K562 (cell line): ENCODE results near the gene ANKRD12. TPM values are rescaled to one million over a fixed set of nuclear protein-coding genes. Genes with fewer than 3 reads are reported as not detected.

Experiments
- ARHGAP35 ChIP-seq: fragments of 450-650 bp; IDR thresholded peaks from 2 replicates; pipeline ENCODE4 v1.6.1; 2018; ENCODE audit not compliant: partially characterized antibody
- JUND ChIP-seq, 2 experiments: IDR thresholded peaks; 2 replicates in 1 of 2; 3 replicates in 1 of 2; pipeline ENCODE4 v1.6.1; 2011; ENCODE audit warnings: borderline replicate concordance in 2 of 2, low read depth in 2 of 2, low read length in 2 of 2, improper control_type of control experiment in 1 of 2, missing biosample characterization in 1 of 2, missing genetic modification characterization in 1 of 2, missing genetic modification reagents in 1 of 2
- KDM1A ChIP-seq, 2 experiments: fragments of 450-650 bp; IDR thresholded peaks; 2 replicates each; pipeline ENCODE4 v1.6.1; 2016; ENCODE audit warnings: mild to moderate bottlenecking in 2 of 2
- MEF2D ChIP-seq: conservative IDR thresholded peaks from 2 replicates; pipeline ENCODE4 v1.6.1; 2016; ENCODE audit warnings: low read depth, missing genetic modification characterization, missing compliant biosample characterization
- MEIS2 ChIP-seq: fragments of 450-650 bp; IDR thresholded peaks from 2 replicates; pipeline ENCODE4 v1.6.1; 2014; ENCODE audit warnings: mild to moderate bottlenecking; ENCODE audit not compliant: partially characterized antibody
- NCOR1 ChIP-seq: fragments of 450-650 bp; IDR thresholded peaks from 2 replicates; pipeline ENCODE4 v1.6.1; 2016; ENCODE audit warnings: mild to moderate bottlenecking, moderate library complexity
- NUFIP1 ChIP-seq: fragments of 450-650 bp; IDR thresholded peaks from 2 replicates; pipeline ENCODE4 v1.6.1; 2018; ENCODE audit not compliant: partially characterized antibody
- PBX2 ChIP-seq, 2 experiments: IDR thresholded peaks in 1 of 2; conservative IDR thresholded peaks in 1 of 2; 2 replicates each; pipeline ENCODE4 v1.6.1; 2016; ENCODE audit warnings: low read depth in 2 of 2, mild to moderate bottlenecking in 1 of 2, missing compliant biosample characterization in 1 of 2, missing genetic modification characterization in 1 of 2, moderate library complexity in 1 of 2
- PKNOX1 ChIP-seq: fragments of 450-650 bp; IDR thresholded peaks from 2 replicates; pipeline ENCODE4 v1.6.1; 2016
- POLR2A ChIP-seq: fragments of 450-650 bp; conservative IDR thresholded peaks from 2 replicates; pipeline ENCODE4 v1.6.1; 2016
- SIN3A ChIP-seq, 2 experiments: fragments of 150-350 bp in 1 of 2; IDR thresholded peaks; 2 replicates each; pipeline ENCODE4 v1.6.1; 2011 to 2016; ENCODE audit warnings: borderline replicate concordance in 2 of 2, low read depth in 2 of 2, low read length in 2 of 2, mild to moderate bottlenecking in 2 of 2, moderate library complexity in 2 of 2; ENCODE audit not compliant: control insufficient read depth in 1 of 2
- SIX5 ChIP-seq, 2 experiments: IDR thresholded peaks; 2 replicates each; pipeline ENCODE4 v1.6.1; 2011; ENCODE audit warnings: low read length in 2 of 2, borderline replicate concordance in 1 of 2, low read depth in 1 of 2, mild to moderate bottlenecking in 1 of 2, moderate library complexity in 1 of 2; ENCODE audit not compliant: insufficient read depth in 1 of 2
- SMARCA4 ChIP-seq: fragments of 450-650 bp; IDR thresholded peaks from 2 replicates; pipeline ENCODE4 v1.6.1; 2016
- STAT5B ChIP-seq: fragments of 250-450 bp; sonication (Bioruptor Pico); IDR thresholded peaks from 2 replicates; pipeline ENCODE4 v1.8.0; 2021; ENCODE audit warnings: mild to moderate bottlenecking, inconsistent platforms
- TAL1 ChIP-seq: fragments of 450-650 bp; IDR thresholded peaks from 2 replicates; pipeline ENCODE4 v1.6.1; 2016; ENCODE audit warnings: mild to moderate bottlenecking
- YY1 ChIP-seq, 3 experiments: IDR thresholded peaks; 2 replicates each; pipeline ENCODE4 v1.6.1; 2011; ENCODE audit warnings: low read length in 2 of 3, mild to moderate bottlenecking in 2 of 3, moderate library complexity in 2 of 3, borderline replicate concordance in 1 of 3, control low read depth in 1 of 3, low read depth in 1 of 3; ENCODE audit not compliant: insufficient read depth in 3 of 3, insufficient replicate concordance in 2 of 3, control insufficient read depth in 1 of 3, insufficient read length in 1 of 3; ENCODE audit errors: extremely low read depth in 1 of 3
- ZBTB1 ChIP-seq: sonication (generic); formaldehyde crosslinking; IDR thresholded peaks from 2 replicates; pipeline ENCODE4 v1.8.1; 2023; ENCODE audit warnings: missing genetic modification reagents, low read depth, mild to moderate bottlenecking, borderline replicate concordance
- ZNF121 ChIP-seq: sonication (generic); formaldehyde crosslinking; conservative IDR thresholded peaks from 2 replicates; pipeline ENCODE4 v1.8.0; 2022; ENCODE audit warnings: missing genetic modification reagents
- ZNF589 ChIP-seq: fragments of 200-800 bp; sonication (Bioruptor generic); IDR thresholded peaks from 2 replicates; pipeline ENCODE4 v1.6.1; 2016; ENCODE audit warnings: low read depth, missing genetic modification characterization, missing compliant biosample characterization
- polyA plus RNA-seq, 8 experiments: library from polyadenylated mRNA; depleted of rRNA in 4 of 8; stranded (reverse) in 5 of 8; unstranded in 3 of 8; fragments of >200 nt; fragmentation: Nextera tagmentation in 2 of 8; fragmentation: Illumina TruSeq in 1 of 8; extraction: Ambion mirVana in 2 of 8; extraction: Trizol in 1 of 8; gene quantifications; 2 replicates each; pipeline versions ENCODE4 v1.2.1 to v1.2.3, GENCODE V29; 2011 to 2014; ENCODE audit warnings: inconsistent platforms in 1 of 8, missing spikeins in 1 of 8
- total RNA-seq, 7 experiments: library from RNA; depleted of rRNA in 6 of 7; stranded (reverse); fragments of >200 nt in 6 of 7; fragmentation: Illumina TruSeq in 2 of 7; extraction: Trizol in 2 of 7; gene quantifications; 2 replicates each; pipeline versions ENCODE4 v1.2.1 to v1.2.3, GENCODE V29; 2011 to 2021; ENCODE audit warnings: low replicate concordance in 1 of 7

The ANKRD12 gene
- total and polyA plus RNA-seq, 9 of the 15 experiments (the other 6 are each of a cell fraction or from before 2014, with no cell fraction given) = 6.6 to 28.2 (median 16.0) TPM

GRCh38 chr18:9117980-9118841, 18.4 kb upstream of the ANKRD12 start (continued):
- TF ChIP-seq PKNOX1 = 0 out of 2 replicates have a peak, but pooled peaks have one; percentile 29
- no peak for TF ChIP-seq POLR2A
- TF ChIP-seq SIX5 (IDR thresholded peaks at IDR 0.05; ENCODE audit: borderline replicate concordance in 1 of 2, insufficient read depth in 1 of 2, low read depth in 1 of 2, low read length in 2 of 2) = no peak
- TF ChIP-seq ARHGAP35 = no peak
- no peak for TF ChIP-seq SIN3A (IDR thresholded peaks at IDR 0.05; ENCODE audit: borderline replicate concordance in 2 of 2, control insufficient read depth in 1 of 2, low read depth in 2 of 2, low read length in 2 of 2)
- no peak for TF ChIP-seq PBX2 (CRISPR knock-in tag; IDR thresholded peaks at IDR 0.05; ENCODE audit: low read depth)
- TF ChIP-seq PBX2 (tag; conservative IDR thresholded peaks at IDR 0.05; ENCODE audit: low read depth) = 0 out of 2 replicates have a peak, but pooled peaks have one; percentile 39
- 0 out of 2 replicates have a peak, but pooled peaks have one; percentile 9 for TF ChIP-seq ZNF589 (CRISPR knock-in tag)
- TF ChIP-seq MEIS2 = peak; percentile 56
- peak; percentile 23; the same call in 1 of the 2 replicates for TF ChIP-seq JUND (IDR thresholded peaks at IDR 0.05; ENCODE audit: borderline replicate concordance, low read depth, low read length)
- TF ChIP-seq JUND (tag; IDR thresholded peaks at IDR 0.05; ENCODE audit: borderline replicate concordance, low read depth, low read length) = no peak
- no peak for TF ChIP-seq YY1 (IDR thresholded peaks at IDR 0.05; ENCODE audit: borderline replicate concordance in 1 of 3, control insufficient read depth in 1 of 3, extremely low read depth in 1 of 3, insufficient read depth in 3 of 3, insufficient read length in 1 of 3, insufficient replicate concordance in 2 of 3, low read depth in 1 of 3, low read length in 2 of 3)
- no peak for TF ChIP-seq STAT5B (CRISPR knock-in tag)
- TF ChIP-seq MEF2D (tag) = peak; percentile 88
- no peak for TF ChIP-seq ZNF121 (CRISPR knock-in tag)
- no peak for TF ChIP-seq NUFIP1
- TF ChIP-seq TAL1 = peak; percentile 41; the same call in 1 of the 2 replicates
- peak in 1 of 2 experiments; percentile 18; a peak in 1 of 4 replicates for TF ChIP-seq KDM1A (IDR thresholded peaks at IDR 0.05)
- TF ChIP-seq ZBTB1 (CRISPR knock-in tag) = no peak
- peak; percentile 61 for TF ChIP-seq SMARCA4
- TF ChIP-seq NCOR1 = peak; percentile 40
- TF ChIP-seq, all 486 proteins: peak for 34
